SH-SY5Y (cell line): ENCODE measurements around the gene CCNY.

Experiments used
- GATA2 ChIP-seq: IDR thresholded peaks from 2 replicates; pipeline ENCODE4 v1.6.1; 2011; ENCODE audit warnings: mild to moderate bottlenecking, low read depth, low read length
- GATA3 ChIP-seq: IDR thresholded peaks from 2 replicates; pipeline ENCODE4 v1.6.1; 2011; ENCODE audit warnings: low read depth, mild to moderate bottlenecking, low read length, moderate library complexity

DNA sequence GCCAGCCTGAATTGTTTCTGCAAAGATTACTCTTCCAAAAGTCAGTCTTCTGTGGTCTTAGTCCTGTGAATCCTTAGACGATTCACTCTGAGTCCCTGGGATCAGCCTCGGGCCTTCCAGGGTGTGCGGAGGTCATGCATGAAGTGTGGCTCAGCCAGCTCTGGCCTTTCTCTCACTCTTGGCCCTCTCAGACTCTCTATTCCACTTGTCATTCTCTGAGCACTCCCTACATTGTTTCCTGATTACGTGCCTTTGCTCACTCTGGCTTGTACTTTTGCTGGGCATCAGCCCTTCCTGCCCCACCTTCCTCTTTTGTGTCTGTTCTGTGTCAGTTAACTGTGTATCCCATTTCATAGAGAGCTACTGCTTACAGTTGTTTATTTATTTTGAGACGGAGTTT is 36.0 kb downstream of the CCNY start:
- TF ChIP-seq GATA3 (no peak), GATA2 (no peak)
